Sigmoid colon (tissue), 4 donors: ENCODE results near the gene CLSTN2.

Source experiments
- CTCF ChIP-seq, 4 experiments: fragments of 450-650 bp in 3 of 4; fragments of 200-600 bp in 1 of 4; IDR thresholded peaks; one replicate each; pipeline ENCODE4 v1.5.1; 2016 to 2019; ENCODE audit warnings: antibody characterized with exemption in 4 of 4, mild to moderate bottlenecking in 3 of 4, moderate library complexity in 2 of 4
- EP300 ChIP-seq, 4 donors: sonication (generic); formaldehyde crosslinking; IDR thresholded peaks; one replicate each; pipeline ENCODE4 v1.6.1; 2017; ENCODE audit warnings: antibody characterized with exemption in 4 of 4
- POLR2A ChIP-seq, 2 donors: fragments of 450-650 bp; IDR thresholded peaks; one replicate each; pipeline ENCODE4 v1.6.1; 2016; ENCODE audit warnings: antibody characterized with exemption in 2 of 2, mild to moderate bottlenecking in 2 of 2, moderate library complexity in 2 of 2
- POLR2AphosphoS5 ChIP-seq, 4 donors: sonication (generic); formaldehyde crosslinking; IDR thresholded peaks; one replicate each; pipeline ENCODE4 v1.6.1; 2017; ENCODE audit warnings: antibody characterized with exemption in 4 of 4

- no peak for TF ChIP-seq CTCF (IDR thresholded peaks at IDR 0.05)
- TF ChIP-seq POLR2A (IDR thresholded peaks at IDR 0.05) = no peak
- TF ChIP-seq POLR2AphosphoS5 (IDR thresholded peaks at IDR 0.05) = no peak
- no peak for TF ChIP-seq EP300 (IDR thresholded peaks at IDR 0.05)
Measured at GRCh38 chr3:140541975-140542653, 607.1 kb downstream of the CLSTN2 start.
